ENCODE measurements around the gene RAD51B. TPM values are rescaled to one million over a fixed set of nuclear protein-coding genes. Genes with fewer than 3 reads are reported as not detected.
"Not testable (repeated sequence)": the region's sequence is repeated elsewhere in the genome, so short reads cannot be mapped to it uniquely, and the experiment has no call there.

The RAD51B gene
- total RNA-seq, 4 donors from 2014 or later, result 5.0 to 31.8 (median 20.6) TPM

GRCh38 chr14:68047906-68048305 lies 228.3 kb downstream of the RAD51B start:
- no peak for TF ChIP-seq CTCF (IDR thresholded peaks at IDR 0.05)
- TF ChIP-seq POLR2AphosphoS5 (IDR thresholded peaks at IDR 0.05), result no peak
- in situ Hi-C loops (cut with MboI; ENCODE audit: low pct_ligation_motif_present in 1 of 4, low pct_unique_long_range_greater_than_20kb in 1 of 4, low sequenced_read_pairs in 3 of 4), result no loop called here
- no peaks in the 10 kb centered on the region for H3K36me3 ChIP-seq
- H3K4me1 ChIP-seq, result peaks cover 3 to 11% (median 7%) of the 10 kb centered on the region in 4 donors
- 64 to 75% methylated on average over 6 of the region's 6 CpGs for WGBS, 2 donors (ENCODE audit: low coverage in 1 of 2)
- H3K27ac ChIP-seq, result peak overlapping the region in 3 of 4 donors; percentile 40 to 86 (median 48)
- H3K27me3 ChIP-seq, result no peaks in the 10 kb centered on the region
- no peaks in the 10 kb centered on the region for H3K9me3 ChIP-seq
- no peak overlapping the region for H3K4me3 ChIP-seq
- DNase-seq, result no peak
- intact Hi-C loops (cut with DNase I; ENCODE audit: low total_unique reads), result no loop called here

- H3K4me3 ChIP-seq; intact Hi-C loops (cut with DNase I; ENCODE audit: low total_unique reads); H3K4me1 ChIP-seq; in situ Hi-C loops (cut with MboI; ENCODE audit: low pct_ligation_motif_present in 1 of 4, low pct_unique_long_range_greater_than_20kb in 1 of 4, low sequenced_read_pairs in 3 of 4); H3K27ac ChIP-seq; H3K9me3 ChIP-seq; H3K27me3 ChIP-seq; H3K36me3 ChIP-seq; DNase-seq: not testable (repeated sequence)
- WGBS, 2 donors (ENCODE audit: low coverage in 1 of 2), result 94 to 95% methylated on average over 2 of the region's 2 CpGs
Observed at GRCh38 chr14:68048815-68049214, 229.2 kb downstream of the RAD51B start.

- Histone ChIP-seq H3K27me3 (no peaks in the 10 kb centered on the region), H3K9me3 (no peaks in the 10 kb centered on the region), H3K36me3 (no peaks in the 10 kb centered on the region), H3K4me1 (peaks cover 0 to 3% (median 0%) of the 10 kb centered on the region in 4 donors), H3K4me3 (no peak overlapping the region), H3K27ac (no peak overlapping the region)
- in situ Hi-C loops (cut with MboI; ENCODE audit: low pct_ligation_motif_present in 1 of 4, low pct_unique_long_range_greater_than_20kb in 1 of 4, low sequenced_read_pairs in 3 of 4) (no loop called here), intact Hi-C loops (cut with DNase I; ENCODE audit: low total_unique reads) (no loop called here)
- no peak for DNase-seq
- 84 to 88% methylated on average over 2 of the region's 2 CpGs for WGBS, 2 donors (ENCODE audit: low coverage in 1 of 2)
- no peak for TF ChIP-seq POLR2A (IDR thresholded peaks at IDR 0.05)
- TF ChIP-seq POLR2AphosphoS5 (IDR thresholded peaks at IDR 0.05), result no peak
- no peak for TF ChIP-seq EP300 (IDR thresholded peaks at IDR 0.05; ENCODE audit: low read depth)
- no peak for TF ChIP-seq CTCF (IDR thresholded peaks at IDR 0.05)
Observed at GRCh38 chr14:68050177-68050576, 230.6 kb downstream of the RAD51B start.

- Histone ChIP-seq H3K9me3 (no peaks in the 10 kb centered on the region), H3K36me3 (no peaks in the 10 kb centered on the region), H3K4me3 (no peak overlapping the region), H3K27me3 (no peaks in the 10 kb centered on the region), H3K4me1 (peaks cover 0 to 3% (median 0%) of the 10 kb centered on the region in 4 donors), H3K27ac (no peak overlapping the region)
- 98 to 100% methylated on average over 1 of the region's 1 CpG for WGBS, 2 donors (ENCODE audit: low coverage in 1 of 2)
- TF ChIP-seq EP300 (IDR thresholded peaks at IDR 0.05; ENCODE audit: low read depth) (no peak), POLR2AphosphoS5 (IDR thresholded peaks at IDR 0.05) (no peak), CTCF (IDR thresholded peaks at IDR 0.05) (no peak), POLR2A (IDR thresholded peaks at IDR 0.05) (no peak)
- intact Hi-C loops (cut with DNase I; ENCODE audit: low total_unique reads), result no loop called here
- in situ Hi-C loops (cut with MboI; ENCODE audit: low pct_ligation_motif_present in 1 of 4, low pct_unique_long_range_greater_than_20kb in 1 of 4, low sequenced_read_pairs in 3 of 4), result no loop called here
- no peak for DNase-seq
Observed at GRCh38 chr14:68051146-68051545, 231.6 kb downstream of the RAD51B start.

- H3K4me3 ChIP-seq, result no peak overlapping the region
Observed at GRCh38 chr14:68060198-68060597, 240.6 kb downstream of the RAD51B start.

More at GRCh38 chr14:68060198-68060597, 240.6 kb downstream of the RAD51B start:
- in situ Hi-C loops (cut with MboI; ENCODE audit: low pct_ligation_motif_present in 1 of 4, low pct_unique_long_range_greater_than_20kb in 1 of 4, low sequenced_read_pairs in 3 of 4), result no loop called here
- H3K36me3 ChIP-seq, result no peaks in the 10 kb centered on the region
- H3K9me3 ChIP-seq, result no peaks in the 10 kb centered on the region
- H3K4me1 ChIP-seq, result peaks cover 0 to 21% (median 4%) of the 10 kb centered on the region in 4 donors
- peak overlapping the region in 2 of 4 donors; percentile 5 to 22 for H3K27ac ChIP-seq
- no peak for DNase-seq
- no peaks in the 10 kb centered on the region for H3K27me3 ChIP-seq
- TF ChIP-seq EP300 (IDR thresholded peaks at IDR 0.05; ENCODE audit: low read depth) (no peak), CTCF (IDR thresholded peaks at IDR 0.05) (no peak), POLR2AphosphoS5 (IDR thresholded peaks at IDR 0.05) (no peak)
- 76 to 80% methylated on average over 1 of the region's 1 CpG for WGBS, 2 donors (ENCODE audit: low coverage in 1 of 2)
- intact Hi-C loops (cut with DNase I; ENCODE audit: low total_unique reads), result no loop called here
